ENCODE results near the gene PODN. TPM values are rescaled to one million over a fixed set of nuclear protein-coding genes. Genes with fewer than 3 reads are reported as not detected.
A peak's percentile ranks its signal among the peaks of the same experiment; 100 is the strongest.

Gene PODN
- polyA plus RNA-seq, 1 donor, result 7.8 TPM

GRCh38 chr1:53114581-53115400, 52.8 kb downstream of the PODN start:
- DNase-seq (ENCODE audit: low read depth), result no peak

DNA sequence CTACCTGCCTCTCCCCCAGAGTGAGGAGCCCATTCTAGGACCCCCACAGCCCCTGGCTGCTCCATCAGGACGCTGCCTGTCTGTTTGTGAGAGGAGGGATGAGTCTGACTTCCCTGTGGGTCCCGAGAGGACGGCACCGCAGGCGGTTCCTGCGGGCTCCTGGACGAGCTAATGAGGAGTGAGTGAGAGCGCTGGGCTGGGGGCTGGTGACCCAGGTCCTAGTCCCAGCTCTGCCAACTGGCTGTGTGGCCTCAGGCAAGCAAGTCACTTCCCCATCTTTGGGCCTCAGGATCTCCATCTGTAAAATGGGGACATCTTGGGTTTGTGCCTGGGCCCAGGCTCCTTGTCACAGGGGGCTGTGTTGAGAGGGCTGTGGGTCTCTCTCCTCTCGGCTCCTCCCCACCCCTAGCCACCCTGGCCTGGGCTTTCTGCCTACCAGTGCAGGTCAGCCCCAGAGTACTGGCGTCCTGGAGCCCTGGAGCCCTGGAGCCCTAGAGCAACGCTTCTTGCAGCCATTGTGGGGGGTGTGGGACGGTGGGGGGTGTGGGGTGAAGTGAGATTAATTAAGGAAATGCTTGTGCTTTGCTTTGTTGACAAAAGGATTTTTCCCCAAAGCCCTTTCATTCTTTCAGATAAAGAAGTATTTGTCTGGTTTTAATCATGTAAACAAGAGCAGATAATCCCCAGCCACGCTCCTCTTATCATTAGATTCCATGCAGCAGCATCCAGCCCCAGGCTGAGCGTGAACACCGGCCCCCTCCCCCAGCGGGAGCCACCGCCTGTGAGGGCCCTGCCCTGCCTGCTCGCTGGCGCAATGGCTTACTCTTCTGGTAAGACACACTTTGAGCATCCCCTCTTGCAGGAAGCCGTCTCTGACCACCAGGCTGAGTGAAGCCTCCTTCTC, 53.6 kb downstream of the PODN start:
- no peak for DNase-seq (ENCODE audit: low read depth)

DNA sequence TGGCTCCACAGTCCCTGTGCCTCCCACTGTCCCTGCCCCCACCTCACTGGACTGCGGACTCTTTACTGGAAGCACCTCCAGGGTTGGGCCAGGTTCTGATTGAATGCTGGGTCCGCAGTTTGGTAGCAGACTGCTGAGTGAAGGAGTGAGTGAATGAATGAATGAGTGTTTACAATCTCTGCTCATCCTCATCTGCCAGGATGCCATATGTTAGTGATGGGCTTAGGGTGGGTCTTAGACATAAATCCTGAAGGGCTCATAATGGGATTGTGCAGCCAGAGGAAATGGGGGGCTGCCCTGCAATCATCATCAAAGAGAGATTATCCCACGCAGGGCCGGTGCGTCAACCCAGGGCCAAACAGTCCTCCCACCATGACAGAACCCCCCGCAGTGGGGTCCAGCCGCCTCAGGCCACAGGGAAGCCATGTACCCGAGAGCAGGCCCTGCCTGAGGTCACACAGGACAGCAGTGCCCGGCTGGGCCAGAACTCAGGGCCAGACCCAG, 54.3 kb downstream of the PODN start:
- no peak for DNase-seq (ENCODE audit: low read depth)

DNA sequence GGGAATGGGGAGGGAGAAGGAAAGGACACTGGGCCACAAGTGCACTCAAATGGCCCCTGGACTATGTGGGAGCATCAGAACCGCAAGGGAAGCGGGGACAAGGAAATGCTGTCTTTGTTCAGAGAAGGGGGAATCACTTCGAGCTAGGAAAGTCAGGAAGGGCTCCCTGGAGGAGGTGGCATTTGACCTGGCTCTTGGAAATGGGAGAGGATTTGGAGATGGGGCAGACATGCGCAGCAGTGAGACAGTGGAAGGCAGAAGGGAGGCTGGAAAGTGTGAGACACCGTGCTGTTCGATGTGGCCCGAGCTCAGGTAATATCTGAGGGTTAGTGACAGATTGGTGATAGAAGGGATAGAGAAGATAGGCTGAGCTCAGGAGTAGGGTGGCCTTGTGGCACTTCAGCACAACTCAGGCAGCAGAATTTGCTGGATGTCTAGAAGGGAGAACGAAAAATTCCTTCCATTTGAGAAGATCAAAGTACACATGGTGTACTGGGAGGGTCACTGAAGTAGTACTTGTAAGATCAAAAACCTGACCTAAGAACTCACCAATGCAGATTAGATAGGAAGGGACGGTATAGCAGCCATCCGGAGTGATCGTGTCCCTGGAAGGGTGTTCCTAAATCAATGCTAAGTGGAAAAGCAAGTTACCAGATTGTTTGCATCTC, 55.1 kb downstream of the PODN start:
- DNase-seq (ENCODE audit: low read depth), result no peak

DNA sequence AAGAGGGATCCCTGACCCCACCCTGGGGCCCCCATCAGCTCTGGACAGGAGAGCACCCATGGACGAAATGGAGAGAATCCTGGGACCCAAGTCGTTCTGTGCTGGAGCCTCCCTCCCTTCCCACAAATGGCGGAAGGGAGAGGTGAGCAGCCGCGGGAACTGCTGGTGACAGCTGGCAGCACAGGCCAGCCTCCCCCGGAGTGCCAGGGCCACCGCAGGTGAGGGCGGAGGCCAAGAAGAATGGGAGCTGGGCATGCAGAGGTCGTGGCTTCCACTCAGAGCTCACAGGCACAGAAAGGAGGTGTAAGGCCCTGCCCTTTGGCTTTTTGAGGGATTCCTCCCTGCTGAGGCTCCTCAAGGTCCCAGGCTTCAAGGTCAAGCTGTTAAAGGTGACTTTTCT, 55.8 kb downstream of the PODN start:
- DNase-seq (ENCODE audit: low read depth), result no peak

DNA sequence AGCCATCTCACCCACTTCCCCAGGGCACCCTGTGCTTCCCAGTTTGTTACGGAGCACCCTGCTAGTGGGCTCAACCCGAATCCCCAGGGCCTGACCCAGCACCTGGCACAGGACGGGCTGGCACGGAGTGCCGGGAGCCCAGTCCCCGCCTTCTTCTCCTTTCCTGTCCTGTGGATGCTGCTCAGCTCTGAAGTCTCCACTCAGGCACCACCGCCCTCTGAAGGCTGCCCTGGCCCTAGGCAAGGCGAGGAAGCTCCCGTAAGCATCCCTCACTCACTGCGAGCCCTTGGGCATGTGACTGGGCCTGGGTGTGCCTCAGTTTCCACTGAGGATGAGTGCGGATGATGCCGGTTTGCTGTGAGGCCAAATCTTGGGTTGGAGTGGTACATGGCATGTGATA, 58.6 kb downstream of the PODN start:
- no peak for DNase-seq (ENCODE audit: low read depth)

DNA sequence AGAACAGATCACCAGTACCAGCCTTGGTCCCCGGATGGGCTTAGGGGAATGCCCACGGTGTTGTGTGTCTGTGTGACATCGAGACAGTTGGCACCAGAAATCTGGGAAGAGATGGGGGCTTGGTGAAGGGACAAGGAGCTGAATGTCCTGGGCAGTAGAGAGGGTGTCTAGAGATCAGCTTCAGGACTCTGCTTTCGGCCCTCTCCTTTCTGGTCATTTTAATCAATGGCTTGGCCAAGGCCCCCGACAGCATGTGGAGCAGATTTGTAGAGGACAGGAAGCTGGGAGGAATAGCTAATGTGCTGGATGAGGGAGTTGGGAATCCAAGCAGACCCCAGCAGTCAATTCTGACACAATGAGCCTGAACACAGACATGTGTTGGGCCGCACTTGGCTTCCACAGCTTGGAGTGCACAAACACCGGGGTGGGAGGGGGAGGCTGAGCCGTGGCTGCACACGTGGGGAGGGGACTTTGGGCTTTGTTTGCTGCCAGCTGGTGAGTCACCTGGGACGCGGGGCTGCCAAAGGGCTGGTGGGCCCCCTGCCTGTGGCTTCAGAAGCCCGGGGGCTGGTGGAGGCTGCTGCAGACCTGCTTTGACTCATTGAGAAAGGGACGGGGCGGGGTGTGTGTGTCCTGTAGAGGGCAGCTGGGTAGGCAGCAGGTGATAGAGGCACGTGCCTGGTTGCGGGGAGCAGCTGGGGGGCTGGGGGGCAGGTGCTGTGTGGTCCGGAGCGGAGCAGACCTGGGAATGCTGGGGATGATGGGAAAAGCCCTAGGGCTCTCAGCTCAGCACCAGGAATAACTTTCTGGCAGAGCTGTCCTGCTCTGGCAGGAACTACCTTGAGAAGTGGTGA, 59.5 kb downstream of the PODN start:
- peak; percentile 76 for DNase-seq (ENCODE audit: low read depth)

GRCh38 chr1:53122201-53122885, 60.3 kb downstream of the PODN start:
- no peak for DNase-seq (ENCODE audit: low read depth)

DNA sequence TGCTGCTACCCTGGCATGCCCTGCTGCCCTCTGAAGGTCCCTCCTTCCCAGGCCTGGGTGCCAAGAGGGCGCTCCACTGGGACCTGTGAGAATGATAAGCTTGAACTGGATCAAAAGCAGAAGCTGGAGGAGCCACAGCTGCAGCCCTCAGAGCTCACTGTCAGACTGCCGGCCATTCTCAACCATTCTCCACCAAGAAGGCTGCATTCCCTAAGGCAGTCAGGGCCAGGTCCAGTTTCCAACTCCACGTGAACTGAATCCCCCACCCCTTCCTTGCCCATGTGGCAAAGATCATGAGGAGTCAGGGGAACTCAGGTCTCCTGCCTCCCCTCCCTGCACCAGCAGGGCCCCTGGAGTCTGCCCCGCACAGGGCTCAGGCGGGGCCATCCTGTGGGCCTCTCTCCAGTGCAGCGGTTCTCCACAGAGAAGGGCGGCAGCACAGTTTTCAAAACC, 61.0 kb downstream of the PODN start:
- no peak for DNase-seq (ENCODE audit: low read depth)

DNA sequence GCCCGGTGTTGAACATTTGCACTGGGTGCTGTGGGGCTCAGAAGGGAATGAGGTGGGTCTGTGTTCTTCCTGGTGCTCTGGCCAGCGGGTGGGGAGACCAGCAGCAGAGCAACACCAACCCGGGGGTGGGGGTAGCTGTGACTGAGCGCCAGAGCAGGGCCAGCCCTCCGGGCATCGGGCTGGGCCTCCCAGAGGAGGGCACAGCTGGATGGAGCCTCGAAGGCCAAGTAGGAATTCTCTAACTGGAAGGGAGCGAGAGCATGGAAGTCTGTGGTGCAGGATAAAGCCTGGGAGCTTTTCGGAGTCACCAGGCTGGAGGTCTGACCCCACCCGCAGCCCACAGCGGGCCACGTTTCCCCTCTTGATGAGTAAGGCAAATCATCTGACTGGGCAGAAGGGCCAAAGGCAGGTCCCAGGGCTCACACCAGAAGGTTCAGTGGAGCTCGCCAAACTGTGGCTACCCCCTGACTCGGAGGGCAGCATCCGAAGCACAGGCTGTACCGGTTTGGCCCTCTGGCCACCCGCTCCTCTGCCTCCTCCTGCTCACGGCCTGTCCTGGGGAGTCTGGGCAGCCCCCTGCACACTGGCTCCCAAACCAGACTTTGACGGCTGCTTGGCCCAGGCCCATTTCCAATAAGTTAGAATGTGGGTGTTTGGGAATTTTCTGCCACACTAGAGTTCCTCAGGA, 61.6 kb downstream of the PODN start:
- no peak for DNase-seq (ENCODE audit: low read depth)

DNA sequence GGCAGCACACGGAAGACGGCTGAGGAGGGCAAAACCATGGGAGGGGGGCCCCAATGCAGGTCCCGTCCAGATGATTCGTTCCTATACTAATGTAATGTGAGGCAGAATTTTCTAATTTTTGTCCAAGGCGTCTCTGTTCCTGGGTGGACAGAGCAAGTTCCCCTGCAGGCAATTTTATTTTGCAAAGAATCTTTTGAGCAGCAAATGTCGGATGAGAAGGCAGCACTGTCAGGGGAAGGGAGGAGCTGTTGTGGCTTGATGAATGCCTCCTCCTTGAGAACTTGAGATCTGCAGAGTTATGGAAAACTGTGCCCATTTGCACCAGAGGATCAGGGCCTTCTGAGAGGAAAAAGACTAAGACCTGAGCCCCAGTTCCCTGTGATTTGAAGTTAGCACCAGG, 63.1 kb downstream of the PODN start:
- DNase-seq (ENCODE audit: low read depth), result no peak

GRCh38 chr1:53125623-53126360, 63.8 kb downstream of the PODN start:
- no peak for DNase-seq (ENCODE audit: low read depth)

DNA sequence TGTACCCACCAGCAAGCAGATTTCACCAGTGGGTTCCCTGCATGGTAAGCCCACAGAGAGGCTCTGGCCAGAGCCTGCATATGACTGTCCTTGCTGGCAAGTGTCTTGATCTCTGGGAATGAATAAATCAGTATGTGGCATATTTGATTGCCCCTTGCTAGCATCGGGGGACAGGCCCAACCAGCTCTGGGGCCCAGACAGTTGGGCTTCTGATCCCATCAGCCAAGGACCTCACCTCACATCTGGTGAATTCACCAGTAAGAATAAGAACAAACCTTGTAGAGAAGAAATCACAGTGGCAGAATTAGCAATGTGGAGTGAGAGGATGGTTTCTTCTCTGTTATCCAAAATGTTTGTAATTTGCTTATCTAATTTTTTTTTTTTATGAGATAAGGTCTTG, 64.5 kb downstream of the PODN start:
- DNase-seq (ENCODE audit: low read depth), result no peak

- no peak for DNase-seq (ENCODE audit: low read depth)
Observed at GRCh38 chr1:53127546-53127945, 65.5 kb downstream of the PODN start.

DNA sequence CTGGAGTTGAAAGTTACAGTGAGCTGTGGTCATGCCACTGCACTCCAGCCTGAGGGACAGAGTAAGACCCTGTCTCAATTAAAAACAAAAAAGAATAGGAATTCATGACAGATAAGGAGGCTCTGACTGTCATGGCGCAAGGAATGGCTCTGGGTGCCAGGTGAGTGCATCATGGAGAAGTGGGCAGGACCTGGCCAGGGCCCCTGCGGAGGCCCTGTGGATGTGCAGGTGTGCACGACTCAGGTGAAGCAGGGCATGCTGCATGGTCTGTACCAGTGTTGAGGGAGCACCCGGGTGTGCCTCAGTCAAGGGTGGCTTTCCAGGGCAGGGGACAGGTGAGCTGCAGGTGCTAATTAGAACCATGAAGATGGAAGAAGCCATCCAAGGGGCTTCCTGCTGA, 66.4 kb downstream of the PODN start:
- DNase-seq (ENCODE audit: low read depth), result no peak

- DNase-seq (ENCODE audit: low read depth), result no peak
Observed at GRCh38 chr1:53129891-53130597, 68.0 kb downstream of the PODN start.

DNA sequence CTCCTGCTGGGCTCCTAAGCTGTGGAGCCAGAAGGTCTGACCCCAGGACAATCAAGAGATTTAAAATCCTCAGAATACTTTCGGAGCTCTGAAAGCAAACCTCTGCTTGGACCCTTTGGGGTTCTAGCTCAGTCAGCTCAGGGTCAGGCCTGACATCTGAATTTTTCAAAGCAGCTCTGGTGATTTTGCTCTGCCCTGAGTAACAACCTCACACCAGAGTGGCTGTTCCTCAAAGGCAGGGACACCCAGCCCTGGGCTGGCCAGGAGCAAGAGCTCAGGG, 68.5 kb downstream of the PODN start:
- no peak for DNase-seq (ENCODE audit: low read depth)

- DNase-seq (ENCODE audit: low read depth), result no peak
Observed at GRCh38 chr1:53130878-53131589, 69.0 kb downstream of the PODN start.
